HG03280 (cell line): Measurements from ENCODE around the gene PHACTR3.

Source experiments
- ATAC-seq: cut with Tn5 transposase; IDR thresholded peaks from one replicate; pipeline ENCODE4 v1.9.1; 2021; ENCODE audit warnings: mild to moderate bottlenecking, moderate library complexity; ENCODE audit not compliant: unreplicated experiment

Gene PHACTR3

GRCh38 chr20:59668926-59669850, 64.8 kb downstream of the PHACTR3 start:
- ATAC-seq = no peak

GRCh38 chr20:59670786-59671492, 66.6 kb downstream of the PHACTR3 start:
- ATAC-seq = no peak

GRCh38 chr20:59671661-59672471, 67.5 kb downstream of the PHACTR3 start:
- ATAC-seq = no peak

- no peak for ATAC-seq
Observed at GRCh38 chr20:59672576-59672975, 68.2 kb downstream of the PHACTR3 start.

- ATAC-seq = no peak
Observed at GRCh38 chr20:59673288-59673997, 69.1 kb downstream of the PHACTR3 start.

GRCh38 chr20:59673998-59674445, 69.7 kb downstream of the PHACTR3 start:
- ATAC-seq = no peak

GRCh38 chr20:59676126-59676850, 71.9 kb downstream of the PHACTR3 start:
- ATAC-seq = no peak

GRCh38 chr20:59676851-59677182, 72.5 kb downstream of the PHACTR3 start:
- no peak for ATAC-seq

GRCh38 chr20:59677586-59677985, 73.2 kb downstream of the PHACTR3 start:
- ATAC-seq = no peak

GRCh38 chr20:59678288-59678687, 73.9 kb downstream of the PHACTR3 start:
- no peak for ATAC-seq

- ATAC-seq = no peak
Observed at GRCh38 chr20:59678951-59679350, 74.6 kb downstream of the PHACTR3 start.

- ATAC-seq = no peak
Observed at GRCh38 chr20:59680148-59680650, 75.9 kb downstream of the PHACTR3 start.

- ATAC-seq = no peak
Observed at GRCh38 chr20:59680852-59681251, 76.5 kb downstream of the PHACTR3 start.

GRCh38 chr20:59682603-59683002, 78.3 kb downstream of the PHACTR3 start:
- no peak for ATAC-seq

GRCh38 chr20:59683181-59683580, 78.8 kb downstream of the PHACTR3 start:
- ATAC-seq = no peak

GRCh38 chr20:59684685-59685242, 80.4 kb downstream of the PHACTR3 start:
- no peak for ATAC-seq

- ATAC-seq = no peak
Observed at GRCh38 chr20:59686404-59687346, 82.3 kb downstream of the PHACTR3 start.

GRCh38 chr20:59688356-59688755, 84.0 kb downstream of the PHACTR3 start:
- no peak for ATAC-seq
